Measurements from ENCODE around the gene ZNF511.
A peak's percentile ranks its signal among the peaks of the same experiment; 100 is the strongest.
"Not testable (repeated sequence)": the region's sequence is repeated elsewhere in the genome, so short reads cannot be mapped to it uniquely, and the experiment has no call there.

Gene ZNF511, protein sequence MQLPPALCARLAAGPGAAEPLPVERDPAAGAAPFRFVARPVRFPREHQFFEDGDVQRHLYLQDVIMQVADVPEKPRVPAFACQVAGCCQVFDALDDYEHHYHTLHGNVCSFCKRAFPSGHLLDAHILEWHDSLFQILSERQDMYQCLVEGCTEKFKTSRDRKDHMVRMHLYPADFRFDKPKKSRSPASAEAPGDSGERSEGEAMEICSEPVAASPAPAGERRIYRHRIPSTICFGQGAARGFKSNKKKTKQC

DNA sequence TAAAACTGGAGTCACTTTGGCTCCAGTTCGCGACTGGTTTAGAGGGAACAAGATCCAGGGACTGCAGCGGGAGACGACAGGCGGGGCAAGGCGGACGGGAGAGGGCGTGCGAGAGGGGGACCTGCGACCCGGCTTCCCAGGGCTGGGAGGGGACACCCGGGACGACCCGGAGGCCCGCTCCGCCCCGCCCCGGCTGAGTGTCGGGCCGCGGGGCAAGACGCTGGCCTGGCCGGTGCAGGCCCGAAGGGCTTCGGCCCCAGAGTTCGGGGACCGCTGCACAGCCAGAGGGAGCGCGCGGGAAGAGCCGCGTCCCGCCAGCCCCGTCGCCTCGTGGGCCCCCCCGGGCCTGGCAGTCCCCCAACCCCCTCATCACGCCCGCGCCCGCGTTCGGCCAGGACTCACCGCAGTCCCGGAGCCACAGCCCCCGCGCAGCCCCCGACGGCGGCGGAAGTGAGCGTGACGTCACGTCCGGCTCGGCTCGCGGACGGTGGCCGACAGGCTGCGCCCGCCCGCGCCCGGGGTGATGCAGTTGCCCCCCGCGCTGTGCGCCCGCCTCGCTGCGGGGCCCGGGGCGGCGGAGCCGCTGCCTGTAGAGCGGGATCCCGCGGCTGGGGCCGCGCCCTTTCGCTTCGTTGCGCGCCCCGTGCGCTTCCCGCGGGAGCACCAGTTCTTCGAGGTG lies at the start of gene ZNF511, which contains the start of gene TUBGCP2:
Gene ZNF511 (plus strand): TSS at position 494 of the 679 bp plus-strand sequence. CDS start 30 bp downstream, at position 524.
Gene TUBGCP2 (minus strand): TSS at position 452 of the 679 bp plus-strand sequence. CDS start 5,931 bp downstream, outside the sequence.
- peak; percentile 79 for DNase-seq (ENCODE audit: extremely low spot score, insufficient read length, low read depth)
- FAIRE-seq: no peak

DNA sequence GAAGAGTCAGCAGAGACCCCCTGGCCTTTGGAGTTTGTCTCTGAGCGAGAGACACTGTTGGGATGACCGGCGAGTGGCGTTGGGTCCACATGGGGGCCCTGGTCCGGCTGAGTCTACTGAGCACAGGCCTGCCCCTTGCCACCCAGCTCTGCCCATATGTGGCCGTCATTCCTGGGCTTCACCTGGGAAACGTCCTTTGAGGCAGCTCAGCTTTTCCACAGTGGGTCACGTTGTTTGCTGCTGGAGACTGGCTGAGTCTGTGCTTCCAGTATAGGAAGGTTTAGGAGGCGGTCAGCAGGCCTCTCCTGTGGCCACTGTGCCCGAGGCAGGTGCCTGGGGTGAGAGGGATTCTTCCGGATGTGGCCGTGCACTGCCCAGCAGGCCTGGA lies 49.1 kb upstream of the ZNF511 start:
- DNase-seq (ENCODE audit: extremely low spot score, insufficient read length, low read depth) (no peak), FAIRE-seq (no peak)

DNA sequence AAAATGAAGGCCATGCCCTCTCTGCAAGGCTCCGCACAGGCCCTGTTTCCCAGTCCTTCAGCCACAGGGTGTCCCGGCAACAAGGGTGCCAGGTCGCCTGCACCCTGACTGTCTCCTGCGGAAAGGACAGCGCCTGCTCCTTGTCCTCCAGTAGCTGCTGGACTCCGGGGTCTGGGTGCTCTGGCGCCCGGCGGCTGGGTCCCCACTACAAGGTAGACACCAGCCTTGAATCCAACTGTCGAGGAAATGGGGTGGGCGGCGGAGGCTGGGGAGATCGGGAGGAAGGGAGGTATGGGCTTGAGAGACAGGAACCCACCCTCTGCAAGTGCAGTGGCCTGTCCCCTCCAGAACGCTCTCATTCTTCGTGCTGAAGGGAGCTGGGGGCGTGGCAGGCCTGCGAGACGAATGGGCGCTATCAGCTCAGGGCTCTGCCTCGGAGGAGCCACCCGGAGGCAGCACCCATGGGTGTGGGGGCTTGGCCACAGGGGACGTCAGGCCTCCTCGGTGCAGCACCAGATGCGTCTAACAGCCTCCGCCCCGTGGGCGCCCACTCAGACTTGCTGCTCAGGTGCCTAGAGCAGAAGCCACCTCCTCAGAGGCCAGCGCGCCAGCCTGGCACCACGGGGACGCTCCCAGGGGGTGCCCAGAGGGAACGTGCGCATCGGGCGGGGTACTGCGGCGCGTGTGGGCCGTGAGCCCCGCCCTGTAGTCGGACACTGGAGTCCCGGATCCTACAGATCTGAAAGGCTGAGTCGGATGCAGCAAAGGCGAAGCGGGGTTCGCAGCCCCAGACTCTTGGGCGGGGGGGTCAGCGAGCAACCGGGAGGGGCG lies 47.6 kb upstream of the ZNF511 start:
- FAIRE-seq (peak; percentile 66), DNase-seq (ENCODE audit: extremely low spot score, insufficient read length, low read depth) (no peak)

DNA sequence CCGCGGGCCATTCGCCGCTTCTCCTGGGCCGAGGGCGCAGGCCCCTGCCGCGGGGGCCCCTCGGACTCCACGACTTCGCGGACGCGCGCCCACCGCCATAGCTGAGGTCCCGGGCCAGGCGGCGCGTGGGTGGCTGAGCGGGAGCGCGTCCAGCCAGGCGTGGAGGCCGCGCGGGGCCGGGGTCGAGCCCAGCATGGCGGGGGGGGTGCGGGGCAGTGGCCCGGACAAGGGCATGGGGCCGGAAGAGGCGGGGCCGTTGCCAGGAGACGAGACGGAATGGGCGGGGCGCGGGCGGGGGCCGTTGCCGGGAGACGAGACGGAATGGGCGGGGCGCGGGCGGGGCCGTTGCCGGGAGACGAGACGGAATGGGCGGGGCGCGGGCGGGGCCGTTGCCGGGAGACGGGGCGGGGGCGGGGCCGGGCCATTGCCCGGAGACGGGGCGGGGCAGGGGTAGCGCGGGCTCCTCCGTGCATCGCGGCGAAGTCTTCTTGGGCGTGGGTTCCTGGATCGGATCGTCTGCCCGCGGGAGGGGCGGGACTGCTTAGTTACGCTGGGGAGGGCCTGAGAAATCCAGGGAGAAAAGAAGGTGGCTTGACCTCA lies 46.9 kb upstream of the ZNF511 start:
- peak; percentile 64 for FAIRE-seq
- DNase-seq (ENCODE audit: extremely low spot score, insufficient read length, low read depth): peak; percentile 83

DNA sequence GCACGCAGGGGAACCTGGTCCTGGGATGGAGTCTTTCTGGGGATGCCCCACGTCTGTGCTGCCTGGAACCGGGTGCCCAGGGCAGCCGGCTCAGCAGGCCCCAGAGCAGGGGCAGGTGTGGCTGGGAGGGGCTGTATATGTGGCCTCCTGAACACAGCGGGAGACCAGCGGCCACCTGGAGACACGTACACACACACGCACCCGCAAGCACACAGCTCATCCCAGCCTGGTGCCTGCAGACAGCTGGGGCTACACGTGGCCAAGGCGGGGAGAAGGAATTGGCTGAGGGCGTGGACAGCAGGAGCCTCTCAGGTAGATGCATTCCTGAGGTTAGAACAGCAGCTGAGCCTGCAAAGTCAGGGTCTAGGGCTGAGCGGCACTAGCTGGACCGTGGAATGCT lies 46.0 kb upstream of the ZNF511 start:
- DNase-seq (ENCODE audit: extremely low spot score, insufficient read length, low read depth) (no peak), FAIRE-seq (no peak)

DNA sequence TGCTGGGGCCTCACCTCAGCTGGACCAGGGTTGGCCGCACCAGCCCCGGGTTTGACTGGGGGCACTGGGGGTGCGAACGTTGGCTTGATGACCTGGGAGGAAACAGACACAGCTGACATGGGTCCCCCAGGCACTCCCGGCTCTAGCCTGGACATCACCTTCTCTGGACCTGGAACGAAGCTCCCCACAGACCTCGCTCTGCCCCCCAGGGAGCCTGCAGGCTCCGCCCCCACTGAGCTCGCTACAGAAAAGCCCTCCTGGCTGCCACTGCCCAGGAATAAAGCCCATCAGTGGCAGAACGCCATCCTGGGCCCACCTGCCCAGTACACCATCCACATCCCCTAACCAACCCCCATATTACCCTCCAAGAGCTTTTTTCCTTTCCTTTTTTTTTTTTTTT lies 45.0 kb upstream of the ZNF511 start:
- no peak for DNase-seq (ENCODE audit: extremely low spot score, insufficient read length, low read depth)
- no peak for FAIRE-seq

DNA sequence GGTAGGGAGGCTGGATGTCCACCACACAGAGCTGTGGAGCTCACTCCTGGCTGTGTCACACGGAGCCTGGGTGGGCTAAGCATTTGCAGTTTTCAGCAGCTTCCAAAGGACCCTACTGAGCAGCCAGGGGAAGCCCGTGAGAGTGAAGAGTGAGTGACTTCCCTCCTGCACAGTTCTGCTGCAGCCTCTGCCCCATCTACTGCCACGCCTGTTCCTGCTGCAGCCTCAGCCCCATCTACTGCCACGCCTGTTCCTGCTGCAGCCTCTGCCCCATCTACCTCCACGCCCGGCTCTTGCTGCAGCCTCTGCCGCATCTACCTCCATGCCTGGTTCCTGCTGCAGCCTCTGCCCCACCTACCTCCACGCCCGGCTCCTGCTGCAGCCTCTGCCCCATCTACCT lies 44.3 kb upstream of the ZNF511 start:
- no peak for FAIRE-seq

DNA sequence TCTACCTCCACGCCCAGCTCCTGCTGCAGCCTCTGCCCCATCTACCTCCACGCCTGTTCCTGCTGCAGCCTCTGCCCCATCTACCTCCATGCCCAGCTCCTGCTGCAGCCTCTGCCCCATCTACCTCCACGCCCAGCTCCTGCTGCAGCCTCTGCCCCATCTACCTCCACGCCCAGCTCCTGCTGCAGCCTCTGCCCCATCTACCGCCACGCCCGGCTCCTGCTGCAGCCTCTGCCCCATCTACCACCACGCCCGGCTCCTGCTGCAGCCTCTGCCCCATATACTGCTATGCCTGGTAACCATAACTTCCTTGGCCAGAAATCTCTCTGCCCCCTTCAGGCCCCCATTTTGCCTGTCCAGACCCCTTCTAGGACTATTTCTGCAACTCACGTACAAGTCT lies 43.7 kb upstream of the ZNF511 start:
- DNase-seq (ENCODE audit: extremely low spot score, insufficient read length, low read depth); FAIRE-seq: not testable (repeated sequence)

More for the DNA sequence above, 44.3 kb upstream of the ZNF511 start:
- DNase-seq (ENCODE audit: extremely low spot score, insufficient read length, low read depth): no peak

DNA sequence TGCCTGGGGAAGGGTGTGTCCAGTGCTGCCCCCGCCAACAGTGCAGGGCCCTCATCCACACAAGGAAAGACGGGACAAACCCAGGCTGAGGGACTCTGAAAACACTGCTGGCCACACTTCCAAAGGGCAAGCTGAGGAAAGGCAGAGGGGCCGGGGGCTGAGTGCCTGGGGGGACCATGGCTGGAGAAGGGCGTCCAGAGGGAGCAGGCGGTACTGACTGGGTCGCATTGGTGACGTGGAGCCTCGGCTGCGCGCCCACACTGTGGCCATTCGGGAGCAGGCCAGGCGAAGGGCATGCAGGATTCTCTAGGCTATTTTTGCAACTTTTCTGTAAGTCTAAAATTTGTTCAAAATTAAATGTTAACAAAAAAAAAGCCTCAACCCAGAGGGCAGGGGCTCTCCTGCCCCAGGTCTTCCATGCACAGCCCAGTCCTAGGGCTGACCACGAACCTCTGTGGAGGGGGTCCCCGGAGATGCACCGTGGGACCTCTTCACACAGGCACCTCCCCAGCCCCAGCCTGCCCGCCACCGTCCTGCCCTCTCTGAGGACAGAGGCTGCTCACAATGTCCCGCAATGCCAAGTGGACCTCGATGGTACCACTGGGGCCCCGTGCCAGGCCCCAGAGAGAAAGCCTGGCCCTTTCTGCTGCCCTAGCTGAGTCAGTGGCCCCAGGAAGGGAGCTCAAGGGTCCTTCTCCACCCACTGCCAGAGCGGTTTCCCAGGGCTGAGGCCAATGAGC lies 42.5 kb upstream of the ZNF511 start:
- no peak for DNase-seq (ENCODE audit: extremely low spot score, insufficient read length, low read depth)
- FAIRE-seq: no peak

DNA sequence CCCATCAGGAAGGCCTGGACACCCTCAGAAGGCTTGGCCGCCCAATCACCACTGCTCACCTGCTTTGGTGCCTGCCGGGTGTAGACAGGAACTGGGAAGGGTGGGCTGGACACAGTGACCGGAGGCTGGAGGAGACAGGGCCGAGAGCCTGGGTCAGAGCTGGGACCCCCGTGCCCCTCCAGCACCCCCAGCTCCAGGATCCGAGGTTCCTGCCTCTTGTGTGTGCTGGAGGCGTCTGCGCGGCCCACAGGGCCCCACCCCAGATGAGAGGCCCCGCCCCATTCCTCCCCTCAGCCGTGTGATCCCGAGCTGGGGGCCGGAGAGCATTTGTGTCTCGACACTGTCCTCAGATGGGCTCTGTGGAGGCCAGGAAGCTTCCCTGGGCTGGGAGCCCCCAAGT lies 41.4 kb upstream of the ZNF511 start:
- no peak for FAIRE-seq
- no peak for DNase-seq (ENCODE audit: extremely low spot score, insufficient read length, low read depth)

DNA sequence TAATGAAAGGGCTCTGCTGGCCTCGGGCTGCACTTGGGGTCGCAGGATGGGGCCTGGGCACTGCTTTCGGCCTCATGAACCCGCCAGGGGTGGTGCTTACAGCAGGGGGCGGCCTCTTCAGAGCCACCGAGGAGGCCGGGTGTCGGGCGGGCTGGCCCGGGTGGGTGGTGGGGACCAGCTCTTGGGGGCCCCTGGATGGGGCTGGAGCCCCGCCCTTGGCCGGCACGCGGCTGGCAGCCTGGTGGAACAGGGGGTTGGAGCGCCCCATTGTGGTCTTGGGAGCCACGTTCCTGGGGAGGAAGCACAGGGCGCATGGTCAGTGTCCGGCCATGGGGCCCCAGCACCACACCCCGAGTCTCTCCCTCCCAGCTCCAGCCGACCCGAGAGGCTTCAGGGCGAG lies 40.9 kb upstream of the ZNF511 start:
- FAIRE-seq (no peak), DNase-seq (ENCODE audit: extremely low spot score, insufficient read length, low read depth) (no peak)

DNA sequence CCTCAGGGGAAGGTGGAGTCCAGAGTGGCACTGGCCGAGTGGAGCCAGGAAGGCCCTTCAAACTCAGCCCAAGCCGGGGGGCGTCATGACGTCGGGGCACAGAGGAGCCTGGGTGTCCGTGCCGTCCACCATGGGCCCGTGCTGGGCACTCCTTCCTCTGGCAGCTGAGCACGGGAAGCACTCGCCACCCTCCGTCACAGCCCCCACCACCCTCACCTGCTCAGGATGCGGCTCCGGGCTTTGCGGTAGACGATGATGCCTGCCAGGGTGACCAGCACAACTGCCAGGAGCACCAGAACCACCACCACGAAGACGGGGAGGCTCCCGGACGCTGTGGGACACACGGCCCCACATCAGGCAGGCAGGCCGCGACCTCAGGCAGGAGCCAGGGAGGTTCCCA lies 40.2 kb upstream of the ZNF511 start:
- FAIRE-seq (no peak), DNase-seq (ENCODE audit: extremely low spot score, insufficient read length, low read depth) (no peak)

DNA sequence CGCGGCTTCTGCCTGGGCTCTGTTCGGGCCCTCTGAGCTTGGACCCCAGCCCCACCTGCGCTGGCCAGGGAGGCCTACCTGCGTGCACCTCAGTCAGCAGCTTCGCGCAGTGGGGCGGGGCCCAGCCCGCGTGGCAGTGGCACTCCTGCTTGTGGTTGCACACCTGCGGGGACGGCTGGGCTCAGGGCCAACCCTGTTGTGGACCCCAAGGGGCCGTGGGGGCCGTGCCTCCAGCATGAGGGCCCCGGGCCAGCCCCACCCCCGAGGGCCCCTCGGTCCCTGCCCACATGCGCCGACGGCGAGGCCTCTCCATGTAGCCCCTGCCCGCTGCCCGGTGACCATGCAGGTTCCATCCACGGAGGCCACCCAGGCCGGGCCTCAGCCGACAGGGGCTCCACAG lies 39.3 kb upstream of the ZNF511 start:
- FAIRE-seq: no peak

DNA sequence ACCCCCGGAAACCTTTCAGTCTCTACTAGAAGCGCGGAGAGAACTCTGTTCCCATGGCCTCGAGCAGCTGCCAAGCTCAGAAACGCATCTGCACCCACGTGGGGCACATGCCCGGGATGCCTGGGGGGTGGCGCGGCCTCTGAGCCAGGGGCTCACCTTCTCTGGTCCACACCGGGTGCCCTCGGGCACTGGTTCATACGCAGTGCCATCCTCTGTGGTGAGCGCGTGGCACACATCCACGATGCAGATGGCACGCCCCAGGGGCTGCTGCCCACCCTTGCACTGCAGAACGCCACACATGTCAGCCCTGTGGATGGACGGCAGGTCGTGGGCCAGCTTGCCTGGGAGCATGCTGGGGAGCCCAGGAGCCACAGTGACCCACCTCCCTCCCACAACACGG lies 38.5 kb upstream of the ZNF511 start:
- FAIRE-seq (no peak), DNase-seq (ENCODE audit: extremely low spot score, insufficient read length, low read depth) (no peak)

More for the DNA sequence above, 39.3 kb upstream of the ZNF511 start:
- no peak for DNase-seq (ENCODE audit: extremely low spot score, insufficient read length, low read depth)

DNA sequence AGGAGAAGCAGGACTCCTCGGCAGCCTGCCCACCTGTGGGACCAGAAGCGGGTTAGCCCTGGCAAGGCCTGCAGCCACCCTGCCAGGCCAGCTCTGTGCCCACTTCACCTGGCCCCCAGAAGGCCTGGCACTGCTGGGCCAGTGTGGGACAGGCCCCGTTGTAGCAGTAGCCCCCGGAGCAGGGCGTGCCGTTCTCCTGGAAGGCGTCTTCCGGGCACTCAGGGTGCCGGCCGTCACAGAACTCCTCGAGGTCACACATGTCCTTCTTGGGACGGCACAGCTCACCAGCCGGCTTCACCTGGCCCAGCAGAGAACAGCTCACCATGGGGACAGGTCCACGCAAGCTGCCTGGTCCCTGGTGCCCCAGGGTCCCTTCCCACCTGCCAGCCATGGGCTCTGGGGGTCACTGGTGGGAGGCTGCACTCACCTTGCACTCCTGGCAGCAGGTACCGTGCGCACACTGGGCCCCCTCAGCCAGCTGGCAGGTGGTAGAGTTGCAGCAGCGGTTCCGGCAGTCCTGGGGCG lies 37.9 kb upstream of the ZNF511 start:
- DNase-seq (ENCODE audit: extremely low spot score, insufficient read length, low read depth): no peak

DNA sequence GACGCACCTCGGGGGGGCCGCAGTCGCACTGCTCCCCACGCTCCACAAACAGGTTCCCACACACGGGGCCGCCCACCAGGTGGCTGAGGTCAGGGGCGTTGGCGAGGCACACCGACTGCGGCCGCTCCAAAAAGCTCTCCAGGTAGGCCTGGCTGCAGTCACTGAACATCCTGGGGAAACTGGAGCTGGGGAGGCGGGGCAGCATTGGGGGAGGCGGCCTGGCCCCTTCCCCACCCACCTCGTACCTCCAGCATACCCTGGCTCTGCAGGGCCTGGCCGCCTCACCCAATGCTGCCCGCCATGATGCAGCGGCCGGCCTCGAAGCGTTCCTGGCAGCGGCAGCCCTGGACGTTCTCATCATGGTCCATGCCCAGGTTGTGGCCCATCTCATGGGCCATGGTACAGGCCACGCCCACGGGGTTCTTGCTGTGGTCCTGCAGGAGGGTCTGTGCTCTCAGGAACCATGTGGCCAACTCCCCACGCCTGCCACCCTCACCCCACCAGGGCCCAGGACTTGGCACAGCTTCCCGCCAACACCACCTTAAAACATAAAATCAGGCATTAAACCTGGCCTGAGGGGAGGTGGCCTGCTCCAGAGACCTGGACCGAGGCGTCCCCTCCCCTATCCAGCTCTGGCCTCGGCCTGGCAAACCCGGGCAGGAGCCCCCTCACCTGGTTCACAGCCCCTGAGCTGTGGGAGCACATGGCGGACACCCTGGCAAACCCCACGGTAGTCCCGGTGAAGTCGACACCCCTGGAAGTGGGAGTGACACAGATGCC lies 37.0 kb upstream of the ZNF511 start:
- FAIRE-seq (no peak), DNase-seq (ENCODE audit: extremely low spot score, insufficient read length, low read depth) (no peak)

More for the DNA sequence above, 37.9 kb upstream of the ZNF511 start:
- FAIRE-seq: no peak

DNA sequence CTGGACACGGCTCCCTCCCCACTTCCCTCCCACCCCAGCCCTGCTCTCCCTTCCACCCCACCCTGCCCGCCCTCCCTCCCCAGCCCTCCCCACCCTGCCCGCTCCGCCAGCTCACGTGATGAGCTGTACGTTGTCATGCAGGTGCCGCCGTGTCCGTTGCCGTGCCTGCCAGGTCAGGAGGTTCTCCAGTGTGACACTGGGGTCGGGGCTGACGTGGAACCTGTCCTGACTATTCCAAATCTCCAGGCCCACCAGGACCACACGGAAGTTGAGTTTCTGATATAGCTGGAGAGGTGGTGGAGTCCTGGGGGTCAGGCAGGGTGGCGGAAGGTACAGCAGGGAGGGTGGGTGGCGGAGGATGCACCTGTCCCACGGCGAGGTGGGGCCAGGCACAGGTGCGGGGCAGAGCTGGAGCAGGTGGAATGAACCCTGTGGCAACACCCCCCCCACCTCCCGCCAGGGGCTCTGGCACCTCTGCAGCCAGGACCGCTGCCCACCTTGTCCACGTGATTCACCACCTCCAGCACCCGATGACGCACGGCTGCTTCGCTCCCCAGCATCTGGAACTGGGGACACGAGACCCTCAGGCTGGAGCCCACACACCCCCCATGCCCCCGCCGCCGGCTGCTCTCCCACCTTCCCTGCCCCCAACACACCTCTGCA lies 36.3 kb upstream of the ZNF511 start:
- DNase-seq (ENCODE audit: extremely low spot score, insufficient read length, low read depth) (no peak), FAIRE-seq (no peak)

DNA sequence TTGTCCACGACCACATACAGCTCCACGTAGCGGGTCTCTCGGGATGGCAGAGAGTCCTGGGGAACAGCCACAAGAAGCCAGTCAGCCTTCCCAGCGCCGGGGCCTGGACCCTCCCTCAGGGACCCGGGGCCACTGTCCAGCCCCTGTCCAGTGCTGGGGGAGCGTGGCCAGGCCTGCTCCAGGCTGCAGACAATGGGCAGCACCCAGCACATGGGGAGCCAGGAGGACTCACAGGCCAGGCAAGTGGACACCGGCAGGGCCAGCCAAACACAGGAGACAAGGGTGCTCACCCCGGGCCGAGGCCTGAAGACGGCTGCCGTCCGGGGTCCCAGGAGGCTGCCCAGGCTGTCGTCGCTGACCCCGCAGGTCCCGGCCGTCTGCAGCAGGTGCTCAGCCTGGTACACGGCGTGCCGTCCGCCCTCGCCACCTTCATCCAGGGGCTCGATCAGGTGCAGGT lies 35.7 kb upstream of the ZNF511 start:
- no peak for DNase-seq (ENCODE audit: extremely low spot score, insufficient read length, low read depth)
- no peak for FAIRE-seq
